Tibial nerve (tissue), 4 donors: ENCODE measurements around the gene CELF1.

Experiments used
- EP300 ChIP-seq, 2 donors: sonication (generic); formaldehyde crosslinking; IDR thresholded peaks; one replicate each; pipeline ENCODE4 v1.6.1; 2017; ENCODE audit warnings: antibody characterized with exemption in 2 of 2, mild to moderate bottlenecking in 1 of 2
- TF ChIP-seq, protein P1 (sequence below), 5 experiments: fragments of 200-600 bp in 3 of 5; fragments of 450-650 bp in 2 of 5; sonication (generic) in 3 of 5; IDR thresholded peaks; one replicate each; pipeline ENCODE4 v1.5.1; 2016 to 2019; ENCODE audit warnings: antibody characterized with exemption in 5 of 5, mild to moderate bottlenecking in 3 of 5, moderate library complexity in 2 of 5

GRCh38 chr11:47477753-47478152, 75.2 kb downstream of the CELF1 start:
- TF ChIP-seq, protein P1, sequence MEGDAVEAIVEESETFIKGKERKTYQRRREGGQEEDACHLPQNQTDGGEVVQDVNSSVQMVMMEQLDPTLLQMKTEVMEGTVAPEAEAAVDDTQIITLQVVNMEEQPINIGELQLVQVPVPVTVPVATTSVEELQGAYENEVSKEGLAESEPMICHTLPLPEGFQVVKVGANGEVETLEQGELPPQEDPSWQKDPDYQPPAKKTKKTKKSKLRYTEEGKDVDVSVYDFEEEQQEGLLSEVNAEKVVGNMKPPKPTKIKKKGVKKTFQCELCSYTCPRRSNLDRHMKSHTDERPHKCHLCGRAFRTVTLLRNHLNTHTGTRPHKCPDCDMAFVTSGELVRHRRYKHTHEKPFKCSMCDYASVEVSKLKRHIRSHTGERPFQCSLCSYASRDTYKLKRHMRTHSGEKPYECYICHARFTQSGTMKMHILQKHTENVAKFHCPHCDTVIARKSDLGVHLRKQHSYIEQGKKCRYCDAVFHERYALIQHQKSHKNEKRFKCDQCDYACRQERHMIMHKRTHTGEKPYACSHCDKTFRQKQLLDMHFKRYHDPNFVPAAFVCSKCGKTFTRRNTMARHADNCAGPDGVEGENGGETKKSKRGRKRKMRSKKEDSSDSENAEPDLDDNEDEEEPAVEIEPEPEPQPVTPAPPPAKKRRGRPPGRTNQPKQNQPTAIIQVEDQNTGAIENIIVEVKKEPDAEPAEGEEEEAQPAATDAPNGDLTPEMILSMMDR (IDR thresholded peaks at IDR 0.05) = no peak
- TF ChIP-seq EP300 (IDR thresholded peaks at IDR 0.05) = no peak
